ENCODE results near the gene SMAD3.

DNA sequence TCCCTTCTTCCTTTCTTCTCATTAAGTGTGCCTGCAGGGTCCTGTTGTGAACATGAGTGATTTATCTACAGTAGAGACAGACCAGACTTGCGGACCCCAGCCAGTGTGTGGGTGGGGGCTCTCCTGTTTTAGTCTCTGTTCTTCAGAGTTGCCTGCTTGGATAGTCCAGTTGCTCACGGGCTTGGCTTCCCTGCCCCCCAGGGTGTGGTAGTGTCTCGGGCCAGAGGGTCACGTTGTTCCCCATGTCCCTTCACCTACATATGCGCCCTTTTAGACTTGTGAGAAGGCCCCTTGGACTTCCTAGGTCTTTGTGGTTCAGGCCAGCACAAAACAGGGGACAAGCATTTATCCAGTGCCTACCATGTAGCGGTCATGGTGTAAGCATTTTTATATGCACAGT lies 103.3 kb downstream of the SMAD3 start:
- TF ChIP-seq, protein P1, sequence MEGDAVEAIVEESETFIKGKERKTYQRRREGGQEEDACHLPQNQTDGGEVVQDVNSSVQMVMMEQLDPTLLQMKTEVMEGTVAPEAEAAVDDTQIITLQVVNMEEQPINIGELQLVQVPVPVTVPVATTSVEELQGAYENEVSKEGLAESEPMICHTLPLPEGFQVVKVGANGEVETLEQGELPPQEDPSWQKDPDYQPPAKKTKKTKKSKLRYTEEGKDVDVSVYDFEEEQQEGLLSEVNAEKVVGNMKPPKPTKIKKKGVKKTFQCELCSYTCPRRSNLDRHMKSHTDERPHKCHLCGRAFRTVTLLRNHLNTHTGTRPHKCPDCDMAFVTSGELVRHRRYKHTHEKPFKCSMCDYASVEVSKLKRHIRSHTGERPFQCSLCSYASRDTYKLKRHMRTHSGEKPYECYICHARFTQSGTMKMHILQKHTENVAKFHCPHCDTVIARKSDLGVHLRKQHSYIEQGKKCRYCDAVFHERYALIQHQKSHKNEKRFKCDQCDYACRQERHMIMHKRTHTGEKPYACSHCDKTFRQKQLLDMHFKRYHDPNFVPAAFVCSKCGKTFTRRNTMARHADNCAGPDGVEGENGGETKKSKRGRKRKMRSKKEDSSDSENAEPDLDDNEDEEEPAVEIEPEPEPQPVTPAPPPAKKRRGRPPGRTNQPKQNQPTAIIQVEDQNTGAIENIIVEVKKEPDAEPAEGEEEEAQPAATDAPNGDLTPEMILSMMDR (conservative IDR thresholded peaks at IDR 0.05; ENCODE audit: low read depth, low read length): no peak
- TF ChIP-seq POLR2A (IDR thresholded peaks at IDR 0.05; ENCODE audit: low read depth, low read length) (no peak), BHLHE40 (IDR thresholded peaks at IDR 0.05; ENCODE audit: low read depth, low read length) (no peak), FOS (IDR thresholded peaks at IDR 0.05; ENCODE audit: low read depth, low read length) (no peak), RCOR1 (IDR thresholded peaks at IDR 0.05; ENCODE audit: insufficient replicate concordance, low read length) (no peak), RAD21 (IDR thresholded peaks at IDR 0.05; ENCODE audit: low read length) (no peak), MAFK (IDR thresholded peaks at IDR 0.05; ENCODE audit: low read depth, low read length) (no peak), SMC3 (IDR thresholded peaks at IDR 0.05; ENCODE audit: low read depth, low read length) (no peak), CHD1 (IDR thresholded peaks at IDR 0.05; ENCODE audit: low read depth, low read length) (no peak), MXI1 (IDR thresholded peaks at IDR 0.05; ENCODE audit: borderline replicate concordance, low read depth, low read length) (no peak), RFX5 (IDR thresholded peaks at IDR 0.05; ENCODE audit: low read depth, low read length) (no peak), NFE2L2 (IDR thresholded peaks at IDR 0.05; ENCODE audit: low read depth, low read length) (no peak)
- TF ChIP-seq, protein P2, sequence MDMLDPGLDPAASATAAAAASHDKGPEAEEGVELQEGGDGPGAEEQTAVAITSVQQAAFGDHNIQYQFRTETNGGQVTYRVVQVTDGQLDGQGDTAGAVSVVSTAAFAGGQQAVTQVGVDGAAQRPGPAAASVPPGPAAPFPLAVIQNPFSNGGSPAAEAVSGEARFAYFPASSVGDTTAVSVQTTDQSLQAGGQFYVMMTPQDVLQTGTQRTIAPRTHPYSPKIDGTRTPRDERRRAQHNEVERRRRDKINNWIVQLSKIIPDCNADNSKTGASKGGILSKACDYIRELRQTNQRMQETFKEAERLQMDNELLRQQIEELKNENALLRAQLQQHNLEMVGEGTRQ (IDR thresholded peaks at IDR 0.05; ENCODE audit: low read depth, low read length): no peak
